KG1 (cell line): ENCODE results near the gene CYYR1.
"Not testable (repeated sequence)": the region's sequence is repeated elsewhere in the genome, so short reads cannot be mapped to it uniquely, and the experiment has no call there.

ENCODE experiments used
- DNase-seq: peaks from one replicate; lab custom pipeline; 2025; lab: John Stamatoyannopoulos, UW

The CYYR1 gene

GRCh38 chr21:26489781-26490180 lies 83.3 kb downstream of the CYYR1 start:
- DNase-seq, result no peak

- DNase-seq, result no peak
Observed at GRCh38 chr21:26487981-26488480, 85.1 kb downstream of the CYYR1 start.

DNA sequence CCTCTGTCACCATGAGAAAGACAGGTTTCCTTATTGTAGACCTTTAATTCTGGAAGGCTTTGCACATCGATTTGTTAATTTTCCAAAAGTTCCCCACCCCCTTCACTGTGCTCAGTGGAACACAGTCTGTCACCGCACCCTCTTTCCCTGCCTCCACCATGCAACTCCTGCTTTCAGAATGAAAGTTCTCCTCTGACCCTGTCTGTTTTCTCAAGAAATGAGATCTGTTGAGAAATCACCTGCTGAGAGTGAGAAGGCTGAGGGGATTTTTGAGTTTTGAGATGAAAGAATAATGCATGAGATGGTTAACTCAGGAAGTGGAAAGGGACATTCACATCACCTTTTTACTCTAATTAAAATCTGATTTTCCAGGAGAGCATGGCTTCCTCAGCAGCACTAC lies 99.6 kb downstream of the CYYR1 start:
- DNase-seq, result no peak

DNA sequence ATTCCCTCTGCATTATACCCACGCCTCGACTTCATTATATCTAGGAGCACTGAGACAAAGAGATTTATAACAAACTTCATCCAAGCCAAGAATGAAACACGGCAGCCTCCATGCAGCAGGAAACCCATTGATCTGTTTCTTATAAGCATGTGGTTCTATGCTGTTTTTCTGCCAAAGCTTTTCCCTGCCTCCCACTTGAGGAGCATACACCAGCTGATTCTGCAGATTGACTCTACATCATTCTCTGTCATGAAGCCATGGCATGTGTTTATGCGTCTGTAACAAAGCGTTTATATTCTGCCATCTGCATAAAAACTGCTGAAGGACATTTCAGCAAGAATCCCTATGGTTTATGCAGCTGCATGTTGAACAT lies 102.0 kb downstream of the CYYR1 start:
- no peak for DNase-seq

- no peak for DNase-seq
Observed at GRCh38 chr21:26470351-26471098, 102.6 kb downstream of the CYYR1 start.

DNA sequence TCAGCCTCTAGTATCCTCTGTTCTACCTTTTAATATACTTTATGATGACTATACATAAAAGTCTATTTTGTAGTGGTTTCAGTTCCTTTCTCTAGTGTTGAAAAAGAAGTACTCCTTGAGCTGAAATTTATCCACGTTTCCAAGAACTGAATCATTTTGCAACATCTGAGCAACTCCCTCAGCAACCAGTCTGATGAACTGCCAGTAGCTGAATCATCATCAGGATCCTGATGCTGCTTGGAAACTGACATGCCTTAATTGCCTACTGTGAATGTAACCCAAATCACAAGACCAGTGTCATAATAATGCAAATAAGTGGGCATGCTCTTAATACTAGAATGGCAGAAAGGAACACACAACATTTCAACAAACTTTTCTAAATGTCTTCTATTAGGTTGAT lies 103.3 kb downstream of the CYYR1 start:
- no peak for DNase-seq

DNA sequence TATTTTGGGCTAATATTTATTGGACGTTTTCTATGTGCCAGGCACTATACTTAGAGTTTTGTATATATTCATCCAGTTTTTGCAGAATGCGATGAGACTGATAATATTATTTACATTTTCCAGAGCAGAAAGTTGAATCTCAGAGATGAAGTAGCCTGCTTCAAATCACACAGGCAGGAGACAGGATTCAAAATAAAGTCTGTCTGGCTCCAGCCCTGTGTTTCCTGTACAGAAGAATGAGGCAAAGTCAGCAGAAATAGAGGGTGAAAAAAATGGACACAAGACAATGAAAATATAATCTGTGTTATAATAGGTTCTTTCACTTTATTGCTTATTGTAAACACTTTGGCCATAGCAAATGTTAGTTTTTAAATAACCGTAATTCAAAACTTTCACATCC lies 107.2 kb downstream of the CYYR1 start:
- no peak for DNase-seq

DNA sequence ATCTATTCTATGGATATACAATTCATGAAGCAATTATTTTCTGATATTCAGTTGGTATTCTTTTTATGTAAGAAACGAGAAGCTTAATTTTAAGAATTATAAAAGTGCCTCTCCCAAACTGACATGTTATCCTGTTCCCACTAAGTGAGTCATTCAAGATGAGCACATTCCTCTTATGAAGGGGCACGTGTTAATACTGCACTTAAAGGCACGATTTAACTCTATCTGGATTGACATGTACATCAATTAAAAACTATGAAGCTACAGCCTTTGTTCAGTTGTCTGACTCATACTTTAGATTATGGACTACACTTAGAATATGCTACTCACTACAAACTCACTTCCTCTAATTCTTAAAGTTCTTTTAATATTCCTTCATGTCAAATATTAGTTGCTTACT lies 111.6 kb downstream of the CYYR1 start:
- no peak for DNase-seq

DNA sequence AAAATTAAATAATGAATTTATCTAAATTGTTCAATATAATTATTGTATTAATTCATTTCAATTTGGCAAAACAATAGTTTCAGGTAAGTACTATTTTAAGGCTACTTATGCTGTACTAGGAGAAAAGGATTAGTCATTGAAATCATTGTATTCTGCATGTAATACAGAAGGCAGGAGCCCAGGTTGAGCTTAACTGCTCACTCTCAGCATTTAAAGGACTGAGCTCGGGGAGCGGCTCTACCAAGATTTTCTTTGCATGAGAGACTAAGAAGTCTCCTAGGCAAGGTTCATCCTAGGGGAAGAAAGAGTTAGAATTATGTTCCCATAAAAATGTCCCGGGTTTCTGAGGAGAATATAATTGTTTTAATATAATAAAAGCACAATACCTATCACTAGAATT lies 112.5 kb downstream of the CYYR1 start:
- DNase-seq, result no peak

GRCh38 chr21:26458854-26459253 lies 114.2 kb downstream of the CYYR1 start:
- DNase-seq, result not testable (repeated sequence)

DNA sequence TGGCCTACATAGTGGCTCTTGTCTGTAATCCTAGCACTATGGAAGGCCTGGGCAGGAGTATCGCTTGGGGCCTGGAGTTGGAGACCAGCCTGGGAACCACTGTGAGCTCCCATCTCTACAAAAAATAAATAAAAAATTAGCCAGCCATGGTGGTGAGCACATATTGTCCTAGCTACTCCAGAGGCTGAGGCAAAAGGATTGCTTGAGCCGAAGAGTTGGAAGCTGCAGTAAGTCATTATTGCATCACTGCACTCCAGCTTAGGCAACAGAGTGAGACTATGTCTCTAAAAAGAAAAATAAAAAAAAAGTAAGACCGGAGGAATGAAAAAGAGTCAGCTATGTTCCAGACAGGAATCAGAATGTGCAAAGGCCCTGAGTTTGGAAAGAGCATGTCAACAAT lies 115.3 kb downstream of the CYYR1 start:
- no peak for DNase-seq

GRCh38 chr21:26453267-26453666 lies 119.8 kb downstream of the CYYR1 start:
- DNase-seq, result no peak

- no peak for DNase-seq
Observed at GRCh38 chr21:26451081-26451740, 121.9 kb downstream of the CYYR1 start.

GRCh38 chr21:26449161-26449560 lies 123.9 kb downstream of the CYYR1 start:
- no peak for DNase-seq

GRCh38 chr21:26448751-26449150 lies 124.3 kb downstream of the CYYR1 start:
- DNase-seq, result no peak

DNA sequence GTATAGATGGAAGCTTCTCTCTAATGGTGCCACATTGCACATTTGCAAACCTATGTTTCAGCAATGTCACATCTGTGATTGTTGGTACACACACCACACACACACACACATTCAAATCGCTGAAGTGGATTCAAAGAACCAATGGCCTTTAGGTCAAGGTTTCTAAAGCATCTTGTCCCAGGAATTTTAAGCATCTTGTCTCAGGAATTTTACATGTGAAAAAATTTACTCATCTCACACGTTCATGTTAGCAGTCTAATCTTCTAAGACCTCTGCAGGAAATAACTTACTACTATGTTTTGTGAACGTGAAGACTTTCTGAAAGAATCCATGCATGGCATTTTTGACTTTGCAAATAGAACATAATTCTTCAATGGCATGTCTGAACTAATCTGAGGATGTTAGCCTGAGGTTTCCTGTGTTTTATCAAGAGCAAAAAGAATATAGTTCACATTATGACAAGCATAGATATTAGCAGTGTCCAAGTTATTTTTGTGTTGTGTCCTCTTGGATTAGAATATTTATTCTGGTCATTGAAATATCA lies 125.1 kb downstream of the CYYR1 start:
- DNase-seq, result no peak

GRCh38 chr21:26445440-26445839 lies 127.6 kb downstream of the CYYR1 start:
- no peak for DNase-seq

GRCh38 chr21:26444646-26445045 lies 128.4 kb downstream of the CYYR1 start:
- DNase-seq, result no peak

DNA sequence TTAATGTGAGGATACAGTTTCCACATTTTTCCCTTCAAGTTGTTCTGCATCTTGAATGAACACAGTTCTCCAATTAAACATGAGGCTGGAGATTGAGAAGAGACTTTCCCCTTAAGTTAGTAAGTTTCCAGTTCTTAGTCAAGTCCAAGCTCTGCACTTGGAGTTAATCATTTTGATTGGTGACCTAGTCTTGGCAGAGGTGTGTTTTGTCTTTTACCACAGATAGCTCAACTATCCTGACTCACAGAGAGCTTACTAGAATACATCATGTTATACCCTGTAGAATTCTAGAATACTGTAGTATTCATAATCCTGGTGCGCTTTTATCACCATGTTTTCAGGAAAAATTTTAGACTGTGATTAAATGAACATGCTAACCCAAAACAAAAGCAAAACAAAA lies 129.2 kb downstream of the CYYR1 start:
- no peak for DNase-seq

DNA sequence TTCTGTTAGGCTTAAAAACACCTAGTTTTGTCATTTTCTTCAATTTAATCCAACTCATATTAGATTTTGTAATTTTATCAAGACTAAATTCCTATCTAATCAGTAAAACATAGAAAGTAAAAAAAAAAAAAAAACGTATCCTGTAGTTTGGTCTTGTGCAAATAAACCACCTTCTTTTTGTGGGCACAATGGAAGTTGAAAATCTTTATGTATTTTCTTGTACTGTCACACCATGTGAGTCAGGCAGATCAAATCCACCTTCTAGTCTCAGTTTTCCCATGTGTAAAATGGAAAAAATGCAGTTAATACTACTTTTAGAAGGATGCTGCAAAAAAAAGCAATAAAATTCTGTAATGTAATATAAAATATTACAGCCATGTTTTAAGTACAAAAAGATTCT lies 129.8 kb downstream of the CYYR1 start:
- no peak for DNase-seq

DNA sequence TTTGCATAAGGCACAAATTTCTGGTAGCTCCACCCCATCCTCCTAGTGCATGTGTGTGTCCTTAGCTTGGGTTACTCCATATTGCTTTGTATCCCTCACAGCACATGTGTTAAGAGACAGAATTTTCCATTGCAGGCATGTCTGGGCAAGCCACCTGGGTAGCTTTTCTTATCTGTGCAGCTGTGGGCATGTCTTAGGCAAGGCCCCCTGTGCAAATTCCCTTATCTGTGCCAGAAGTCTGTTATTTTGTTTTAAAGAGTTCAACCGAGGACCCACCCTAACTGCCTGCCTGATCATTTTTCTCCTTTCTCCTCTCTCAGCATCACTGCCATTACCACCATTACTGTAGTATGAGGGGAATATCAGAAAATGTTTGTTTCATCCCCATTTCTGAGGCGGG lies 131.9 kb downstream of the CYYR1 start:
- no peak for DNase-seq

DNA sequence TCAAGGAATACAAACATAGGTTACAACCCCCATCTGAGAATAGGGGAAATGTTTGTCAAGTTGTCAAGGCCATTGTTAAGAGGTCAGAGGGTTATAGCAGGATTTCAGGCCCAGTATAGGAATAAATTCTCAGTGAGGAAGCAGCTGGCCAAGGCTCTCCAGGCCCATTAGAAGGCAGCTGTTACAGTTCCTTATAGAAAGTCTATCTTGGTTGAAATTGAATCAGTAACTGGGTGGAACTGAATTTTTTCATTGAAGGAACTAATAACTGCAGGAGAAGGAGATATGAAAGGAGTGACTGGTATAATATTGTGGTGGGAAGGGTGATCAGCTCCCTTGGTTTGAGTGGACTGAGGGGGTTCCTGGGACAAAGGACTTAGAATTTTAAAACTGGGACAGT lies 134.1 kb downstream of the CYYR1 start:
- DNase-seq, result no peak

GRCh38 chr21:26437326-26438009 lies 135.6 kb downstream of the CYYR1 start:
- no peak for DNase-seq
